K562 (cell line): ENCODE data around the gene ECE2. TPM values are rescaled to one million over a fixed set of nuclear protein-coding genes. Genes with fewer than 3 reads are reported as not detected.
A peak's percentile ranks its signal among the peaks of the same experiment; 100 is the strongest.

Source experiments
- CCNT2 ChIP-seq: IDR thresholded peaks from 2 replicates; pipeline ENCODE4 v1.6.1; 2011; ENCODE audit warnings: borderline replicate concordance, low read depth, mild to moderate bottlenecking, moderate library complexity, mixed read lengths, low read length; ENCODE audit not compliant: insufficient read length; ENCODE audit errors: extremely low read depth
- E2F1 ChIP-seq: sonication (generic); formaldehyde crosslinking; IDR thresholded peaks from 2 replicates; pipeline ENCODE4 v1.8.1; 2023; ENCODE audit warnings: mild to moderate bottlenecking, missing genetic modification reagents, moderate library complexity
- EP400 ChIP-seq: fragments of 450-650 bp; IDR thresholded peaks from 2 replicates; pipeline ENCODE4 v1.6.1; 2017; ENCODE audit warnings: antibody characterized with exemption, mild to moderate bottlenecking, moderate library complexity
- FOXM1 ChIP-seq, 2 experiments: fragments of 450-650 bp in 1 of 2; sonication (generic) in 1 of 2; formaldehyde crosslinking in 1 of 2; IDR thresholded peaks; 2 replicates each; pipeline versions ENCODE4 v1.6.1 to v1.9.0; 2017 to 2022; ENCODE audit warnings: low read depth in 2 of 2, mild to moderate bottlenecking in 2 of 2, missing genetic modification reagents in 1 of 2, moderate library complexity in 1 of 2
- JUN ChIP-seq, 2 experiments: sonication (generic) in 1 of 2; formaldehyde crosslinking in 1 of 2; IDR thresholded peaks; 2 replicates each; pipeline versions ENCODE4 v1.6.1 to v1.8.0; 2012 to 2022; ENCODE audit warnings: borderline replicate concordance in 2 of 2, mild to moderate bottlenecking in 2 of 2, improper control_type of control experiment in 1 of 2, low read depth in 1 of 2, low read length in 1 of 2, missing genetic modification reagents in 1 of 2
- KLF10 ChIP-seq: fragments of 250-450 bp; sonication (Bioruptor Pico); IDR thresholded peaks from 2 replicates; pipeline ENCODE4 v1.6.1; 2021; ENCODE audit warnings: matching md5 sums
- LEF1 ChIP-seq: fragments of 450-650 bp; IDR thresholded peaks from 2 replicates; pipeline ENCODE4 v1.6.1; 2016; ENCODE audit warnings: mild to moderate bottlenecking
- MITF ChIP-seq: IDR thresholded peaks from 2 replicates; pipeline ENCODE4 v1.6.1; 2014; ENCODE audit warnings: antibody characterized with exemption
- PCBP2 ChIP-seq: fragments of 200-400 bp; formaldehyde crosslinking; IDR thresholded peaks from 2 replicates; pipeline ENCODE4 v1.6.1; 2018; ENCODE audit warnings: low read length, low read depth, mild to moderate bottlenecking, moderate library complexity; ENCODE audit not compliant: poor library complexity, severe bottlenecking
- RBFOX2 ChIP-seq: fragments of 200-400 bp; formaldehyde crosslinking; IDR thresholded peaks from 2 replicates; pipeline ENCODE4 v1.6.1; 2017; ENCODE audit warnings: low read depth, mild to moderate bottlenecking, low read length, moderate library complexity
- TFE3 ChIP-seq: fragments of 450-650 bp; formaldehyde crosslinking; IDR thresholded peaks from 2 replicates; pipeline ENCODE4 v1.4.0; 2020; ENCODE audit warnings: mild to moderate bottlenecking, mixed read lengths
- ZBTB33 ChIP-seq: sonication (generic); formaldehyde crosslinking; IDR thresholded peaks from 2 replicates; pipeline ENCODE4 v1.8.1; 2023; ENCODE audit warnings: mild to moderate bottlenecking, missing genetic modification reagents
- ZMIZ1 ChIP-seq, 2 experiments: fragments of 150-350 bp in 1 of 2; IDR thresholded peaks; 2 replicates each; pipeline ENCODE4 v1.6.1; 2012 to 2016; ENCODE audit warnings: low read depth in 2 of 2, low read length in 2 of 2, mild to moderate bottlenecking in 1 of 2, moderate library complexity in 1 of 2
- polyA plus RNA-seq, 8 experiments: library from polyadenylated mRNA; depleted of rRNA in 4 of 8; stranded (reverse) in 5 of 8; unstranded in 3 of 8; fragments of >200 nt; fragmentation: Nextera tagmentation in 2 of 8; fragmentation: Illumina TruSeq in 1 of 8; extraction: Ambion mirVana in 2 of 8; extraction: Trizol in 1 of 8; gene quantifications; 2 replicates each; pipeline versions ENCODE4 v1.2.1 to v1.2.3, GENCODE V29; 2011 to 2014; ENCODE audit warnings: inconsistent platforms in 1 of 8, missing spikeins in 1 of 8
- total RNA-seq, 7 experiments: library from RNA; depleted of rRNA in 6 of 7; stranded (reverse); fragments of >200 nt in 6 of 7; fragmentation: Illumina TruSeq in 2 of 7; extraction: Trizol in 2 of 7; gene quantifications; 2 replicates each; pipeline versions ENCODE4 v1.2.1 to v1.2.3, GENCODE V29; 2011 to 2021; ENCODE audit warnings: low replicate concordance in 1 of 7
- TF ChIP-seq, protein P1 (sequence below): fragments of 250-450 bp; sonication (Bioruptor Pico); IDR thresholded peaks from 2 replicates; pipeline ENCODE4 v1.4.0; 2020; ENCODE audit warnings: mild to moderate bottlenecking

Gene ECE2
- total and polyA plus RNA-seq, 9 of the 15 experiments (the other 6 are each of a cell fraction or from before 2014, with no cell fraction given), result not detected

DNA sequence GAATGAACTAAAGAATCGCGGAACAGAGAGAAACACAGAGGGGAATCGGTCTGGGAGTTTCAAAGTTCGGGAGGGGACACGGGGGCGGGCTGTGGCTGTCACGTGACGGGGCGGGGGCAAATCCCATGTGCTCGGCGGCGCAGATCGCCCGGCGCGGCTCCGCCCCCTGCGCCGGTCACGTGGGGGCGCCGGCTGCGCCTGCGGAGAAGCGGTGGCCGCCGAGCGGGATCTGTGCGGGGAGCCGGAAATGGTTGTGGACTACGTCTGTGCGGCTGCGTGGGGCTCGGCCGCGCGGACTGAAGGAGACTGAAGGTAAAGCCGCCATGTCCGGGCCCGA is 38.5 kb downstream of the ECE2 start, which contains the start of gene EIF4G1 (continued):
- TF ChIP-seq ZMIZ1 (IDR thresholded peaks at IDR 0.05; ENCODE audit: low read depth in 2 of 2, low read length in 2 of 2) (no peak), JUN (IDR thresholded peaks at IDR 0.05; ENCODE audit: borderline replicate concordance, low read depth, low read length) (peak; percentile 49; the same call in 1 of the 2 replicates), JUN (CRISPR knock-in tag; IDR thresholded peaks at IDR 0.05; ENCODE audit: borderline replicate concordance) (no peak), RBFOX2 (peak; percentile 56), EP400 (peak; percentile 73; the same call in 1 of the 2 replicates), KLF10 (CRISPR knock-in tag) (no peak), FOXM1 (IDR thresholded peaks at IDR 0.05; ENCODE audit: low read depth) (no peak), FOXM1 (CRISPR knock-in tag; IDR thresholded peaks at IDR 0.05; ENCODE audit: low read depth) (0 out of 2 replicates have a peak, but pooled peaks have one; percentile 38), CCNT2 (peak; percentile 70), ZBTB33 (CRISPR knock-in tag) (0 out of 2 replicates have a peak, but pooled peaks have one; percentile 20), LEF1 (peak; percentile 23; the same call in 1 of the 2 replicates), PCBP2 (peak; percentile 3), MITF (peak; percentile 36; the same call in 1 of the 2 replicates), E2F1 (CRISPR knock-in tag) (no peak), TFE3 (CRISPR knock-in tag) (peak; percentile 99)
- TF ChIP-seq, protein P1, sequence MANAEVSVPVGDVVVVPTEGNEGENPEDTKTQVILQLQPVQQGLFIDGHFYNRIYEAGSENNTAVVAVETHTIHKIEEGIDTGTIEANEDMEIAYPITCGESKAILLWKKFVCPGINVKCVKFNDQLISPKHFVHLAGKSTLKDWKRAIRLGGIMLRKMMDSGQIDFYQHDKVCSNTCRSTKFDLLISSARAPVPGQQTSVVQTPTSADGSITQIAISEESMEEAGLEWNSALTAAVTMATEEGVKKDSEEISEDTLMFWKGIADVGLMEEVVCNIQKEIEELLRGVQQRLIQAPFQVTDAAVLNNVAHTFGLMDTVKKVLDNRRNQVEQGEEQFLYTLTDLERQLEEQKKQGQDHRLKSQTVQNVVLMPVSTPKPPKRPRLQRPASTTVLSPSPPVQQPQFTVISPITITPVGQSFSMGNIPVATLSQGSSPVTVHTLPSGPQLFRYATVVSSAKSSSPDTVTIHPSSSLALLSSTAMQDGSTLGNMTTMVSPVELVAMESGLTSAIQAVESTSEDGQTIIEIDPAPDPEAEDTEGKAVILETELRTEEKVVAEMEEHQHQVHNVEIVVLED (CRISPR knock-in tag), result peak; percentile 84
